Measurements from ENCODE around the gene MUC12. TPM values are rescaled to one million over a fixed set of nuclear protein-coding genes. Genes with fewer than 3 reads are reported as not detected.

Gene MUC12
- total RNA-seq, 1 experiment from 2014 or later: 3.8 TPM

DNA sequence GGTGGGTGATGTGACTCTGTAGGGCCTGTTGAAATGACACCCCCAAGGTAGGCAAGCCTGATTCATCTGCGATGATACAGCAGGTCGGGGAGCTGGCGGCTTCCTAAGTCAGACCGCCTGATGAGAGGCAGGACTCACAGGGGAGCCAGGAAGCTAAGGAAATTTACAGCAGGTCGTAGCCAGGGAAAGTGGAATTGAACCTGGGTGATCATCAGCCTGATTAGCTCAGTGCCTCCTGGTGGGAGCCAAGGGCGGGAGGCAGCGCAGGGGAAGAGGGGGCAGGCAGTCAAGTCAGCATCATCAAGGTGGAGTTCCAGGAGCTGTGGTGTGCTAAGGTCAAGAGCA, 97.4 kb downstream of the MUC12 start:
- Histone ChIP-seq H3K9me2 (ENCODE audit: insufficient read depth) (no peaks in the 10 kb centered on the region), H2AFZ (no peak overlapping the region), H4K20me1 (ENCODE audit: insufficient read depth) (no peaks in the 10 kb centered on the region), H3K9me3 (ENCODE audit: insufficient read depth, low read depth) (no peaks in the 10 kb centered on the region), H3F3A (ENCODE audit: insufficient read depth, low read depth) (no peaks in the 10 kb centered on the region), H3K27ac (no peak overlapping the region), H3K36me3 (ENCODE audit: low read depth) (no peaks in the 10 kb centered on the region), H3K4me3 (no peak overlapping the region), H3K27me3 (ENCODE audit: insufficient read depth, low read depth) (peaks cover 18% of the 10 kb centered on the region), H3K4me1 (replicated peaks; ENCODE audit: insufficient read depth) (no peaks in the 10 kb centered on the region), H3K4me2 (no peak overlapping the region), H3K79me2 (ENCODE audit: low read depth) (no peaks in the 10 kb centered on the region)
- BruUV-seq (replicated peaks): no TSS peak
- ChIA-PET CTCF (interaction anchor here (1.1 kb wide), 1 partner anchor 46 kb away, joined by 3 read pairs; no protein-coding TSS in a partner anchor), POLR2A (ENCODE audit: unreplicated experiment) (interaction anchor here (0.7 kb wide), 1 partner anchor 157 kb away, joined by 5 read pairs; no protein-coding TSS in a partner anchor)
- TF ChIP-seq EZH2 (IDR thresholded peaks at IDR 0.05; ENCODE audit: low read depth): no peak
- TF ChIP-seq CTCF (conservative IDR thresholded peaks at IDR 0.05): no peak
- DNase-seq: no peak
- intact Hi-C loops (cut with micrococcal nuclease; ENCODE audit: unreplicated experiment): no loop called here

- no peaks in the 10 kb centered on the region for H3F3A ChIP-seq (ENCODE audit: insufficient read depth, low read depth)
- H3K9me2 ChIP-seq (ENCODE audit: insufficient read depth): no peaks in the 10 kb centered on the region
- ChIA-PET CTCF (no interaction called here), POLR2A (ENCODE audit: unreplicated experiment) (no interaction called here)
- no peaks in the 10 kb centered on the region for H3K9me3 ChIP-seq (ENCODE audit: insufficient read depth, low read depth)
- no peak for TF ChIP-seq EZH2 (IDR thresholded peaks at IDR 0.05; ENCODE audit: low read depth)
- no peak for TF ChIP-seq CTCF (conservative IDR thresholded peaks at IDR 0.05)
- H2AFZ ChIP-seq: no peak overlapping the region
- no peaks in the 10 kb centered on the region for H3K4me1 ChIP-seq (replicated peaks; ENCODE audit: insufficient read depth)
- DNase-seq: no peak
- no TSS peak for BruUV-seq (replicated peaks)
- H3K27me3 ChIP-seq (ENCODE audit: insufficient read depth, low read depth): peaks cover 14% of the 10 kb centered on the region
- H3K27ac ChIP-seq: no peak overlapping the region
- intact Hi-C loops (cut with micrococcal nuclease; ENCODE audit: unreplicated experiment): no loop called here
- H4K20me1 ChIP-seq (ENCODE audit: insufficient read depth): no peaks in the 10 kb centered on the region
- no peaks in the 10 kb centered on the region for H3K79me2 ChIP-seq (ENCODE audit: low read depth)
- no peak overlapping the region for H3K4me3 ChIP-seq
- H3K4me2 ChIP-seq: no peak overlapping the region
- no peaks in the 10 kb centered on the region for H3K36me3 ChIP-seq (ENCODE audit: low read depth)
These were observed 99.0 kb downstream of the MUC12 start for GRCh38 chr7:101068401-101068800.

Other genes starting within 250 kb of the MUC12 start
- 0.30 and 0.44 TPM in 2 replicates for gene EPO, start 249.1 kb upstream of the MUC12 start, total RNA-seq (2021)
- gene ZAN, start 236.0 kb upstream of the MUC12 start, total RNA-seq (2021): not detected in 2 replicates
- gene EPHB4, start 142.0 kb upstream of the MUC12 start, total RNA-seq (2021): 79.4 and 94.6 TPM in 2 replicates
- gene SLC12A9, start 116.9 kb upstream of the MUC12 start, total RNA-seq (2021): 34.7 and 36.7 TPM in 2 replicates
- gene TRIP6, start 102.2 kb upstream of the MUC12 start, total RNA-seq (2021): 89.3 and 91.4 TPM in 2 replicates
- gene SRRT, start 94.5 kb upstream of the MUC12 start, total RNA-seq (2021): 116 and 144 TPM in 2 replicates
- gene UFSP1, start 79.8 kb upstream of the MUC12 start, total RNA-seq (2021): 2.7 and 2.8 TPM in 2 replicates
- 0.28 and 0.35 TPM in 2 replicates for gene ACHE, start 73.7 kb upstream of the MUC12 start, total RNA-seq (2021)
- gene MUC3A, start 20.0 kb upstream of the MUC12 start, total RNA-seq (2021): 0.90 and 1.1 TPM in 2 replicates
- gene MUC17, start 50.5 kb downstream of the MUC12 start, total RNA-seq (2021): not detected in 2 replicates
- 72.3 and 81.6 TPM in 2 replicates for gene TRIM56, start 115.9 kb downstream of the MUC12 start, total RNA-seq (2021)
- 36.2 and 45.8 TPM in 2 replicates for gene SERPINE1, start 157.5 kb downstream of the MUC12 start, total RNA-seq (2021)
- gene AP1S1, start 184.9 kb downstream of the MUC12 start, total RNA-seq (2021): 227 and 308 TPM in 2 replicates
- gene VGF, start 196.0 kb downstream of the MUC12 start, total RNA-seq (2021): 2.1 and 2.3 TPM in 2 replicates
- not detected in 2 replicates for gene NAT16, start 210.7 kb downstream of the MUC12 start, total RNA-seq (2021)
- not detected in 2 replicates for gene MOGAT3, start 231.5 kb downstream of the MUC12 start, total RNA-seq (2021)
- gene PLOD3, start 248.0 kb downstream of the MUC12 start, total RNA-seq (2021): 93.2 and 105 TPM in 2 replicates
- gene ZNHIT1, start 248.6 kb downstream of the MUC12 start, total RNA-seq (2021): 105 and 110 TPM in 2 replicates